ENCODE data around the gene RERG.

GRCh38 chr12:15090441-15090840 lies 130.8 kb downstream of the RERG start:
- TF ChIP-seq, protein P1, sequence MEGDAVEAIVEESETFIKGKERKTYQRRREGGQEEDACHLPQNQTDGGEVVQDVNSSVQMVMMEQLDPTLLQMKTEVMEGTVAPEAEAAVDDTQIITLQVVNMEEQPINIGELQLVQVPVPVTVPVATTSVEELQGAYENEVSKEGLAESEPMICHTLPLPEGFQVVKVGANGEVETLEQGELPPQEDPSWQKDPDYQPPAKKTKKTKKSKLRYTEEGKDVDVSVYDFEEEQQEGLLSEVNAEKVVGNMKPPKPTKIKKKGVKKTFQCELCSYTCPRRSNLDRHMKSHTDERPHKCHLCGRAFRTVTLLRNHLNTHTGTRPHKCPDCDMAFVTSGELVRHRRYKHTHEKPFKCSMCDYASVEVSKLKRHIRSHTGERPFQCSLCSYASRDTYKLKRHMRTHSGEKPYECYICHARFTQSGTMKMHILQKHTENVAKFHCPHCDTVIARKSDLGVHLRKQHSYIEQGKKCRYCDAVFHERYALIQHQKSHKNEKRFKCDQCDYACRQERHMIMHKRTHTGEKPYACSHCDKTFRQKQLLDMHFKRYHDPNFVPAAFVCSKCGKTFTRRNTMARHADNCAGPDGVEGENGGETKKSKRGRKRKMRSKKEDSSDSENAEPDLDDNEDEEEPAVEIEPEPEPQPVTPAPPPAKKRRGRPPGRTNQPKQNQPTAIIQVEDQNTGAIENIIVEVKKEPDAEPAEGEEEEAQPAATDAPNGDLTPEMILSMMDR (conservative IDR thresholded peaks at IDR 0.05; ENCODE audit: low read depth in 2 of 2): no peak
- TF ChIP-seq EZH2 (IDR thresholded peaks at IDR 0.05; ENCODE audit: low read depth, unreplicated experiment) (no peak), JUNB (IDR thresholded peaks at IDR 0.05; ENCODE audit: unreplicated experiment) (no peak), CREB1 (CRISPR knock-in tag; IDR thresholded peaks at IDR 0.05; ENCODE audit: low read depth) (no peak), POLR2AphosphoS5 (IDR thresholded peaks at IDR 0.05; ENCODE audit: low read depth) (no peak), ETS1 (IDR thresholded peaks at IDR 0.05) (no peak), REST (IDR thresholded peaks at IDR 0.05; ENCODE audit: unreplicated experiment) (no peak), EZH2phosphoT487 (IDR thresholded peaks at IDR 0.05; ENCODE audit: unreplicated experiment) (no peak), STAT1 (IDR thresholded peaks at IDR 0.05; ENCODE audit: unreplicated experiment) (no peak), ZNF114 (CRISPR knock-in tag; IDR thresholded peaks at IDR 0.05) (no peak)
